A673 (cell line): ENCODE data around the gene SBK2. TPM values are rescaled to one million over a fixed set of nuclear protein-coding genes. Genes with fewer than 3 reads are reported as not detected.

Source experiments
- BruUV-seq: library from RNA; stranded (reverse); fragments of 400-500 nt; replicated peaks from 2 replicates; lab custom pipeline; 2021; lab: Mats Ljungman, UMichigan
- CTCF ChIA-PET: fragments of 300-600 bp; sonication (Branson Sonifier 250); formaldehyde crosslinking; loops from one replicate; lab custom pipeline; 2022; ENCODE audit warnings: antibody characterized with exemption; lab: Charles Lee
- POLR2A ChIA-PET: fragments of 300-600 bp; sonication (Branson Sonifier 250); formaldehyde crosslinking; loops from one replicate; lab custom pipeline; 2022; ENCODE audit warnings: antibody characterized with exemption; ENCODE audit not compliant: low non-redundant PET; lab: Charles Lee
- DNase-seq: peaks from one replicate; pipeline ENCODE4 v3.0.0-alpha.2; 2015; ENCODE audit warnings: low spot score
- H3K27ac ChIP-seq: fragments of 200-600 bp; sonication (generic); 2 replicates; pipeline ENCODE4 v1.5.1; 2016; ENCODE audit warnings: mixed run types, low read depth, mild to moderate bottlenecking, mixed read lengths, antibody characterized with exemption, low read length; ENCODE audit not compliant: poor library complexity, severe bottlenecking
- H3K27me3 ChIP-seq: fragments of 200-600 bp; sonication (generic); replicated peaks from 2 replicates; pipeline ENCODE4 v1.6.1; 2017; ENCODE audit warnings: mixed run types, low read depth, mild to moderate bottlenecking, mixed read lengths, antibody characterized with exemption, low read length; ENCODE audit not compliant: insufficient read depth, poor library complexity
- H3K36me3 ChIP-seq: fragments of 200-600 bp; sonication (generic); 2 replicates; pipeline ENCODE4 v1.6.1; 2016; ENCODE audit warnings: mixed run types, mild to moderate bottlenecking, mixed read lengths, antibody characterized with exemption, low read length; ENCODE audit not compliant: insufficient read depth, poor library complexity, severe bottlenecking
- H3K4me1 ChIP-seq: fragments of 200-600 bp; sonication (generic); 2 replicates; pipeline ENCODE4 v1.6.1; 2017; ENCODE audit warnings: mixed run types, mild to moderate bottlenecking, mixed read lengths, antibody characterized with exemption, low read length; ENCODE audit not compliant: insufficient read depth, poor library complexity, severe bottlenecking
- H3K4me3 ChIP-seq: fragments of 200-600 bp; sonication (generic); 2 replicates; pipeline ENCODE4 v1.5.1; 2016; ENCODE audit warnings: low read depth, mixed run types, mild to moderate bottlenecking, mixed read lengths, low read length; ENCODE audit not compliant: poor library complexity, severe bottlenecking
- H3K9me3 ChIP-seq: fragments of 200-600 bp; sonication (generic); 2 replicates; pipeline ENCODE4 v1.6.1; 2016; ENCODE audit warnings: mixed run types, low read depth, mild to moderate bottlenecking, mixed read lengths, antibody characterized with exemption, low read length; ENCODE audit not compliant: poor library complexity, severe bottlenecking
- CTCF ChIP-seq: fragments of 300-800, 200-600 bp; sonication (generic); conservative IDR thresholded peaks from 2 replicates; pipeline ENCODE4 v1.5.1; 2017; ENCODE audit warnings: low read depth, mild to moderate bottlenecking, antibody characterized with exemption, low read length, moderate library complexity, mixed read lengths
- EZH2 ChIP-seq: fragments of 200-600 bp; sonication (generic); IDR thresholded peaks from 2 replicates; pipeline ENCODE4 v1.6.1; 2017; ENCODE audit warnings: borderline replicate concordance, low read depth, mild to moderate bottlenecking, mixed read lengths, antibody characterized with exemption, low read length; ENCODE audit not compliant: poor library complexity, severe bottlenecking
- intact Hi-C: fragments of 100-400 bp; cut with micrococcal nuclease; formaldehyde crosslinking; loops from one replicate; pipeline ENCODE4 v1.10.0; 2022; ENCODE audit not compliant: unreplicated experiment
- total RNA-seq: library from RNA; stranded (reverse); gene quantifications from 2 replicates; pipeline ENCODE4 v1.2.3, GENCODE V29; 2021

The SBK2 gene
- total RNA-seq, 1 experiment from 2014 or later = not detected

DNA sequence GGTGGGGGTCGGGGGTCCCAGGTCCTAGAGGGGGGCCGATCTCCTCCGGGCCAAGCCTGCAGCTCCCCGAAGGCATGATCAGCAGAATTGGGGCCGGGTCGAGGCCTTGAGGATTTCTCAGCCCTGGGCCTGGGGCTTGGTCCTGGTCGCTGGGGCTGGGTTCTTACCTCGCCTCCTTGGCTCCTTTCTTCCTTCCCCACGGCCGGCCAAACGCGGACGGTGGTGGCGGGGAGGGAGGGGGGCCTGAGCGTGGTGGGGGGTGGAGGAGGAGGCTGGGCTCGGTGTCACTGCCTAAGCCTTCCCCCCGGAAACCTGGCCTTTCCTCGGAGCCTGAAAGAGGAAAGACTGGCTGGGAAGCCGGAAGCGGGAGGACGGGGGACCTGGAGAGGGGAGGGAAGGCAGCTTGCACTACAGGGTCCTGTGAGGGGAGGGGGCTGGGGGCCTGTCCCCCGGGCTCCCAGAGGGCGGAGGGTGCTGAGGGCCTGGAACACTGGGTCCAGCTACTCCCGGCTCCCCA lies 43.8 kb upstream of the SBK2 start, which contains the start of gene ZNF579:
ZNF579 (minus strand) TSS at position 221 of the 517 bp plus-strand sequence. CDS start 1,209 bp downstream, outside the sequence.
- H3K27me3 ChIP-seq = no peaks in the 10 kb centered on the region
- intact Hi-C loops = no loop called here
- no peaks in the 10 kb centered on the region for H3K9me3 ChIP-seq
- ChIA-PET CTCF (interaction anchor here (0.7 to 0.9 kb wide), 2 partner anchors 26 to 75 kb away, joined by 3 read pairs; no protein-coding TSS in a partner anchor), POLR2A (interaction anchor here (0.5 to 0.7 kb wide), 2 partner anchors 18 to 20 kb away, joined by 3 to 4 read pairs; partner anchors contain the start of gene FIZ1)
- peaks cover 6% of the 10 kb centered on the region for H3K4me1 ChIP-seq
- DNase-seq = peak; percentile 94
- H3K36me3 ChIP-seq = peaks cover 18% of the 10 kb centered on the region
- TF ChIP-seq CTCF = no peak
- no TSS peak for BruUV-seq
- H3K4me3 ChIP-seq = peak within 1 kb of the TSS; percentile 98
- peak within 1 kb of the TSS; percentile 95 for H3K27ac ChIP-seq

- Histone ChIP-seq H3K9me3 (no peaks in the 10 kb centered on the region), H3K4me3 (peak overlapping the region; percentile 98), H3K4me1 (no peaks in the 10 kb centered on the region), H3K27ac (peak overlapping the region; percentile 95), H3K36me3 (peaks cover 18% of the 10 kb centered on the region), H3K27me3 (no peaks in the 10 kb centered on the region)
- BruUV-seq = no TSS peak
- ChIA-PET POLR2A (interaction anchor here (0.5 kb wide), 1 partner anchor 19 kb away, joined by 4 read pairs; the partner anchor contains the start of gene FIZ1), CTCF (interaction anchor here (0.7 to 0.9 kb wide), 2 partner anchors 26 to 76 kb away, joined by 3 read pairs; no protein-coding TSS in a partner anchor)
- DNase-seq = no peak
- intact Hi-C loops = no loop called here
- no peak for TF ChIP-seq CTCF
- TF ChIP-seq EZH2 = no peak
Measured at GRCh38 chr19:55579766-55580621, 43.1 kb upstream of the SBK2 start.

- CTCF ChIA-PET = no interaction called here
- no peaks in the 10 kb centered on the region for H3K27me3 ChIP-seq
- TF ChIP-seq CTCF (no peak), EZH2 (no peak)
- peak overlapping the region; percentile 95 for H3K27ac ChIP-seq
- intact Hi-C loops = no loop called here
- no peaks in the 10 kb centered on the region for H3K4me1 ChIP-seq
- H3K9me3 ChIP-seq = no peaks in the 10 kb centered on the region
- peaks cover 18% of the 10 kb centered on the region for H3K36me3 ChIP-seq
- TSS peak; percentile 27 for BruUV-seq
- POLR2A ChIA-PET = no interaction called here
- no peak for DNase-seq
- H3K4me3 ChIP-seq = peak overlapping the region; percentile 98
Measured at GRCh38 chr19:55578761-55579747, 42.1 kb upstream of the SBK2 start.
